ENCODE measurements around the gene C21orf91. TPM values are rescaled to one million over a fixed set of nuclear protein-coding genes. Genes with fewer than 3 reads are reported as not detected.
A peak's percentile ranks its signal among the peaks of the same experiment; 100 is the strongest.

Gene C21orf91
- 14.5 and 35.8 TPM in 2 replicates for total RNA-seq (ENCODE audit: low replicate concordance)
- long read RNA-seq, full-length matches to known transcripts, result 18 of 22 reads
- long read RNA-seq, partial matches to known transcripts, result 1 of 22 reads
- long read RNA-seq, other reads (novel, unspliced or antisense), result 3 of 22 reads

GRCh38 chr21:17819114-17819876 is at the start of gene C21orf91:
Gene C21orf91 (minus strand): TSS chr21:17819356. CDS start chr21:17818318, 1,038 bp downstream.
- Mint-ChIP-seq H3K9me3 (no peaks in the 10 kb centered on the region), H3K36me3 (peaks cover 3% of the 10 kb centered on the region), H3K27ac (peak within 1 kb of the TSS; percentile 98), H3K4me3 (peak within 1 kb of the TSS; percentile 97), H3K27me3 (peaks cover 11% of the 10 kb centered on the region), H3K4me1 (ENCODE audit: unreplicated experiment) (peaks cover 12% of the 10 kb centered on the region)
- no peak for TF ChIP-seq CTCF (conservative IDR thresholded peaks at IDR 0.05)
- DNase-seq (ENCODE audit: extremely low spot score, unreplicated experiment), result peak; percentile 90

GRCh38 chr21:17866590-17866989 is 47.4 kb upstream of the C21orf91 start:
- Mint-ChIP-seq H3K27me3 (peaks cover 30% of the 10 kb centered on the region), H3K9me3 (no peaks in the 10 kb centered on the region), H3K27ac (no peak overlapping the region), H3K4me3 (no peak overlapping the region), H3K36me3 (no peaks in the 10 kb centered on the region), H3K4me1 (ENCODE audit: unreplicated experiment) (peaks cover 2% of the 10 kb centered on the region)
- no peak for TF ChIP-seq CTCF (conservative IDR thresholded peaks at IDR 0.05)
- DNase-seq (ENCODE audit: extremely low spot score, unreplicated experiment), result no peak

GRCh38 chr21:17859661-17860060 is 40.5 kb upstream of the C21orf91 start:
- Mint-ChIP-seq H3K36me3 (no peaks in the 10 kb centered on the region), H3K4me1 (ENCODE audit: unreplicated experiment) (peaks cover 5% of the 10 kb centered on the region), H3K27ac (no peak overlapping the region), H3K9me3 (peaks cover 5% of the 10 kb centered on the region), H3K27me3 (peaks cover 20% of the 10 kb centered on the region), H3K4me3 (no peak overlapping the region)
- no peak for TF ChIP-seq CTCF (conservative IDR thresholded peaks at IDR 0.05)
- no peak for DNase-seq (ENCODE audit: extremely low spot score, unreplicated experiment)

- Mint-ChIP-seq H3K4me1 (ENCODE audit: unreplicated experiment) (peaks cover 5% of the 10 kb centered on the region), H3K4me3 (no peak overlapping the region), H3K9me3 (peaks cover 7% of the 10 kb centered on the region), H3K27me3 (peaks cover 24% of the 10 kb centered on the region), H3K36me3 (no peaks in the 10 kb centered on the region), H3K27ac (no peak overlapping the region)
- DNase-seq (ENCODE audit: extremely low spot score, unreplicated experiment), result no peak
- TF ChIP-seq CTCF (conservative IDR thresholded peaks at IDR 0.05), result no peak
These were observed 39.6 kb upstream of the C21orf91 start for GRCh38 chr21:17858747-17859146.

- DNase-seq (ENCODE audit: extremely low spot score, unreplicated experiment), result no peak
- H3K4me1 Mint-ChIP-seq (ENCODE audit: unreplicated experiment), result no peaks in the 10 kb centered on the region
- no peaks in the 10 kb centered on the region for H3K36me3 Mint-ChIP-seq
- no peak for TF ChIP-seq CTCF (conservative IDR thresholded peaks at IDR 0.05)
- H3K9me3 Mint-ChIP-seq, result peaks cover 10% of the 10 kb centered on the region
- H3K27ac Mint-ChIP-seq, result no peak overlapping the region
- H3K4me3 Mint-ChIP-seq, result no peak overlapping the region
- peaks cover 25% of the 10 kb centered on the region for H3K27me3 Mint-ChIP-seq
These were observed 35.6 kb upstream of the C21orf91 start for GRCh38 chr21:17854745-17855144.
